Measurements from ENCODE around the gene OR52I1. TPM values are rescaled to one million over a fixed set of nuclear protein-coding genes. Genes with fewer than 3 reads are reported as not detected.

The OR52I1 gene
- total RNA-seq, 3 donors from 2014 or later (not counting 1 experiment from before 2014, with no cell fraction given) = not detected

DNA sequence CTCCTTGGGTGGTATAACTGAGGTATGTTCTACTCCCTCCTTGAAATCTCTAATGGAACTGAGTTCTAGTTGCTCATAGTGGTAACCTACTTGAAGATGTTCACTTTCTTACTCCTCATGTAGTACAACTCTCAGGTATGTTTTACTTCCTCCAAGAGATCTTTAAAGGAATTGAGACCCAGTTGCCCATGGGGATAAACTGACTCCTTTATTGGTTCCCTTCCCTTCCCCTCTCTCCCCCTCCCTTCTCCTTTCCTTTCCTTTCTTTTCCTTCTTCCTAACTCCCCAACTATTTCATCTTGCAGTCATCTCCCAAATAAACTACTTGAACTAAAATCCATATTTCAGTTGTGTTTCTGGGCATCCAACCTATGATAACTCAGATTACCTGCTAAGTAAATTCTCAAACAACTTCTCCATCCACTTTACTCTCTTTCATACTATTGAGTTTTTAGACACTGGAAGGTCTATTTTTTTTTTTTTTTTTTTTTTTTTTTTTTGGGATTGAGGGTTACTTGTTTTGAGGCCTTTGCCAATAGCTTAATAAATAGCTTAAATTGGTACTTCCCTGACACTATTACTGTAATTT lies 22.1 kb downstream of the OR52I1 start:
- no peak overlapping the region for H3K27ac Mint-ChIP-seq
- intact Hi-C loops (cut with micrococcal nuclease) = no loop called here
- no peak overlapping the region for H3K4me3 ChIP-seq (ENCODE audit: low read length)

DNA sequence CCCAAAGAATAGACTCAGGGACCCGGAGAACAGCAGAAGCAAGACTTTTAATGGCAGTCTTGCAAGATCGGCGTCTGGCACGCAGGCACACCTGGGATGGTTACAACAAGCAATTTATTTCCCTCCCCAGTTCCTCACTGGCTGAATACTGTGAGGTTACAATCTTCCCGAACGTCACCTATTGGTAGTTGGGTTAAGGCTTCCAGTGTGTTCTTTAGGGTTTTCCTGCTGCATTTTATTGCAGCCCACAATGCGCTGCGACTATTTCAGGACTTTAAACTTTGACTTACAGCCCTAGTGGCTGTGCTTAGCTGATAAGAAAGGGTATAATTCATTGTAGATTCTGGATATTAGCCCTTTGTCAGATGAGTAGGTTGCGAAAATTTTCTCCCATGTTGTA lies 25.7 kb downstream of the OR52I1 start:
- Mint-ChIP-seq H3K4me1 (no peaks in the 10 kb centered on the region), H3K4me3 (no peak overlapping the region), H3K9me3 (peaks cover 0 to 2% of the 10 kb centered on the region in 2 donors), H3K27ac (no peak overlapping the region), H3K27me3 (ENCODE audit: low read depth in 2 of 2) (peaks cover 10 to 21% of the 10 kb centered on the region in 2 donors), H3K36me3 (no peaks in the 10 kb centered on the region)
- H3K4me3 ChIP-seq (ENCODE audit: low read length) = no peak overlapping the region
- H3K9me3 ChIP-seq (ENCODE audit: control insufficient read depth, insufficient read depth, low read length) = no peaks in the 10 kb centered on the region
- no peak for ATAC-seq
- H3K27me3 ChIP-seq (ENCODE audit: control insufficient read depth, insufficient read depth, low read length) = peaks cover 4% of the 10 kb centered on the region
- no peaks in the 10 kb centered on the region for H3K36me3 ChIP-seq (ENCODE audit: control insufficient read depth, insufficient read depth, low read length)
- DNase-seq = no peak
- 72% methylated on average over 8 of the region's 9 CpGs for WGBS (ENCODE audit: insufficient coverage)
- H3K4me1 ChIP-seq (ENCODE audit: control insufficient read depth, insufficient read depth, low read length) = no peaks in the 10 kb centered on the region
- intact Hi-C loops (cut with micrococcal nuclease) = no loop called here
- TF ChIP-seq, protein P1, sequence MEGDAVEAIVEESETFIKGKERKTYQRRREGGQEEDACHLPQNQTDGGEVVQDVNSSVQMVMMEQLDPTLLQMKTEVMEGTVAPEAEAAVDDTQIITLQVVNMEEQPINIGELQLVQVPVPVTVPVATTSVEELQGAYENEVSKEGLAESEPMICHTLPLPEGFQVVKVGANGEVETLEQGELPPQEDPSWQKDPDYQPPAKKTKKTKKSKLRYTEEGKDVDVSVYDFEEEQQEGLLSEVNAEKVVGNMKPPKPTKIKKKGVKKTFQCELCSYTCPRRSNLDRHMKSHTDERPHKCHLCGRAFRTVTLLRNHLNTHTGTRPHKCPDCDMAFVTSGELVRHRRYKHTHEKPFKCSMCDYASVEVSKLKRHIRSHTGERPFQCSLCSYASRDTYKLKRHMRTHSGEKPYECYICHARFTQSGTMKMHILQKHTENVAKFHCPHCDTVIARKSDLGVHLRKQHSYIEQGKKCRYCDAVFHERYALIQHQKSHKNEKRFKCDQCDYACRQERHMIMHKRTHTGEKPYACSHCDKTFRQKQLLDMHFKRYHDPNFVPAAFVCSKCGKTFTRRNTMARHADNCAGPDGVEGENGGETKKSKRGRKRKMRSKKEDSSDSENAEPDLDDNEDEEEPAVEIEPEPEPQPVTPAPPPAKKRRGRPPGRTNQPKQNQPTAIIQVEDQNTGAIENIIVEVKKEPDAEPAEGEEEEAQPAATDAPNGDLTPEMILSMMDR (IDR thresholded peaks at IDR 0.05) = no peak
- no peak overlapping the region for H3K27ac ChIP-seq (ENCODE audit: low read length)

More for the DNA sequence above, 22.1 kb downstream of the OR52I1 start:
- Mint-ChIP-seq H3K4me3 (no peak overlapping the region), H3K9me3 (no peaks in the 10 kb centered on the region), H3K36me3 (no peaks in the 10 kb centered on the region), H3K4me1 (no peaks in the 10 kb centered on the region), H3K27me3 (ENCODE audit: low read depth in 2 of 2) (peaks cover 17 to 18% of the 10 kb centered on the region in 2 donors)
- DNase-seq (no peak), ATAC-seq (no peak)
- no peak overlapping the region for H3K27ac ChIP-seq (ENCODE audit: low read length)
- no peaks in the 10 kb centered on the region for H3K9me3 ChIP-seq (ENCODE audit: control insufficient read depth, insufficient read depth, low read length)
- TF ChIP-seq, protein P1 (IDR thresholded peaks at IDR 0.05) = no peak
- H3K27me3 ChIP-seq (ENCODE audit: control insufficient read depth, insufficient read depth, low read length) = peaks cover 4% of the 10 kb centered on the region
- H3K36me3 ChIP-seq (ENCODE audit: control insufficient read depth, insufficient read depth, low read length) = no peaks in the 10 kb centered on the region
- no peaks in the 10 kb centered on the region for H3K4me1 ChIP-seq (ENCODE audit: control insufficient read depth, insufficient read depth, low read length)

DNA sequence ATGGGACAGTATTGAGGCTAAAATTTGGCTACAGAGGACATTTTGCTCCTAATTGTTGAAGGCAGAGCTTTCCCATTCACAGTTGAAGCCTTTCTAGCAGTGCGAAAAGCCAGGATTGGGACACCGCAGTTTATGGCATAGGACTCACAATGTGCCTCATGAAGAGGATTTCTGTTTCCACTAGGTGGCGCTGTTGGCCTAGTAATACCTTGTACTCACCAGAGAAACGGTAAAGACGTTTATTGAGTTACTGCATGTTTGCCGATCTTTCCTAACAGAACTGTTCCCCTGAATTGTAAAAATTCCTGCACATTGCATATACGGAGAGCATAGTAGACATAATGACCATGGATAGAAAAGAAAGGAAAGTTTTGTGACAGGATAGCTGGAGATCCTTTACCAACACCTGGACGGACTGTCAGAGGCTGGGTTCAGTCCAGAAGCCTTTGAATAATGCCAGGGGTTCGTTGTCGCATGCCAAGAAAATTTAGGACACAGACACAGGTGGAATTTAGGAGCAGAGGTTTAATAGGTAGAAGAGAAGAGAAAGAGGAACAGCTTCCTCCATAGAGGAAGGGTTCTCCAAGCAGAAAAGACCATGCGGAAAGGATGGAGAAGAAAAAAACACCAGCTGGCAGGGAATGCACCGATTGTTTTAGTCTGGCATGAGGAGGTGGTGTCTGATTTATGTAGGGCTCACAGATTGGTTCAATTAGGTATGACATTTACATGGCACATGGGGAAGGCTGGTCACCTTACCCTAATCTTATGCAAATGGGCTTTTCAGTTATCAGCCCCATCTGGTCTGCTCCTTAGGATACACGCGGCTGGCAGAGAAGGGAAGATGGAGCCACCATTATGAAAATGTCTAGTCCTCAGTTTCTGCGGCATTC lies 32.6 kb downstream of the OR52I1 start:
- no peaks in the 10 kb centered on the region for H3K4me1 Mint-ChIP-seq
- ATAC-seq = no peak
- no peak overlapping the region for H3K27ac Mint-ChIP-seq

More for the DNA sequence above, 32.6 kb downstream of the OR52I1 start:
- Histone ChIP-seq H3K36me3 (ENCODE audit: control insufficient read depth, insufficient read depth, low read length) (no peaks in the 10 kb centered on the region), H3K9me3 (ENCODE audit: control insufficient read depth, insufficient read depth, low read length) (peaks cover 13% of the 10 kb centered on the region), H3K4me3 (ENCODE audit: low read length) (no peak overlapping the region), H3K27ac (ENCODE audit: low read length) (no peak overlapping the region), H3K4me1 (ENCODE audit: control insufficient read depth, insufficient read depth, low read length) (no peaks in the 10 kb centered on the region), H3K27me3 (ENCODE audit: control insufficient read depth, insufficient read depth, low read length) (peaks cover 5% of the 10 kb centered on the region)
- Mint-ChIP-seq H3K9me3 (peaks cover 5 to 8% of the 10 kb centered on the region in 2 donors), H3K4me3 (no peak overlapping the region), H3K27me3 (ENCODE audit: low read depth in 2 of 2) (peaks cover 43 to 48% of the 10 kb centered on the region in 2 donors), H3K36me3 (peaks cover 13% of the 10 kb centered on the region)
- 59% methylated on average over 15 of the region's 15 CpGs for WGBS (ENCODE audit: insufficient coverage)
- DNase-seq = peak in 1 of 2 donors; percentile 62
- TF ChIP-seq, protein P1 (IDR thresholded peaks at IDR 0.05) = peak; percentile 33
- intact Hi-C loops (cut with micrococcal nuclease) = no loop called here
